H1 (cell line): Measurements from ENCODE around the gene UVRAG. TPM values are rescaled to one million over a fixed set of nuclear protein-coding genes. Genes with fewer than 3 reads are reported as not detected.

Experiments used
- BRCA1 ChIP-seq: IDR thresholded peaks from 2 replicates; pipeline ENCODE4 v1.6.1; 2012; ENCODE audit warnings: low read depth, low read length, improper control_type of control experiment
- POLR2A ChIP-seq, 2 experiments: IDR thresholded peaks; 1 replicate in 1 of 2; 2 replicates in 1 of 2; pipeline ENCODE4 v1.6.1; 2011; ENCODE audit warnings: low read depth in 2 of 2, low read length in 2 of 2, mild to moderate bottlenecking in 2 of 2; ENCODE audit errors: control extremely low read depth in 1 of 2
- SAP30 ChIP-seq: fragments of 300-600 bp; sonication (generic); IDR thresholded peaks from 2 replicates; pipeline ENCODE4 v1.7.1; 2012; ENCODE audit warnings: low read length, moderate library complexity, mild to moderate bottlenecking, inconsistent platforms; ENCODE audit not compliant: insufficient read depth, insufficient replicate concordance
- polyA plus RNA-seq, 7 experiments: library from polyadenylated mRNA; depleted of rRNA in 3 of 7; stranded (reverse) in 5 of 7; unstranded in 2 of 7; fragments of >200 nt in 5 of 7; fragments of 200-250 nt in 2 of 7; gene quantifications; 1 replicate in 5 of 7; 2 replicates in 1 of 7; 4 replicates in 1 of 7; pipeline versions ENCODE4 v1.2.1 to v1.2.3, GENCODE V29; 2011 to 2013; ENCODE audit warnings: missing spikeins in 2 of 7, mixed read lengths in 2 of 7
- total RNA-seq: library from RNA; stranded (reverse); fragmentation: NEBNext Ultra II Directional; extraction: Animal tissue kit (Norgen Biotek cat#: 25700); gene quantifications from 2 replicates; pipeline ENCODE4 v1.2.1, GENCODE V29; 2021

Gene UVRAG
- total and polyA plus RNA-seq, 2 of the 8 experiments (the other 6 are each of a cell fraction or from before 2014, with no cell fraction given): 5.5 to 14.7 TPM

GRCh38 chr11:76160856-76161255 is 345.8 kb downstream of the UVRAG start (continued):
- TF ChIP-seq SAP30 (no peak), BRCA1 (no peak), POLR2A (IDR thresholded peaks at IDR 0.05; ENCODE audit: control extremely low read depth in 1 of 2, low read depth in 2 of 2, low read length in 2 of 2) (no peak)
